Measurements from ENCODE around the gene TMC1. TPM values are rescaled to one million over a fixed set of nuclear protein-coding genes. Genes with fewer than 3 reads are reported as not detected.

TMC1 gene
- total and polyA plus RNA-seq, 2 of the 13 experiments (the other 11 are each of a cell fraction or from before 2014, with no cell fraction given), result 0.02 to 0.03 TPM

DNA sequence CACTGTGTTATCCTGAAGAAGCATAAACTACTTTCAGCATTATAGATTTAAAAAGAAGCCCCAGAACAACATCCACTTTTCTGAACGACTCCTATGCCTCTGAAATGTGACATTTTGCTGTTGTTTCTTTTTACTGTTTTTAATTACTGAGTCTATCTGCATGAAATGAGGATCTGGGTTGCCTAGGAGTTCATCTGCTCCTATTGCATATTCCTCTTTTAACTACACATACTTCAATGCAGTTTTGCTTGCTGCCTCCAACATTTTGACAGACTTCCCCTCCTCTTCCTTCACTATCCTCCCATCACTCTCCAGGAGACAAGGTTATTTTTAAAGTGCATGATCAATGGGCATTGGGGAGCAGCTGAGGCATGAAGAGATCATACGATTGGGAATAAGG lies 164.5 kb downstream of the TMC1 start:
- WGBS (ENCODE audit: low lambda C conversion rate), result 0% methylated on average over 2 of the region's 2 CpGs
- ChIA-PET CTCF (ENCODE audit: low intra/inter-chr PET ratio, low total read pairs) (no interaction called here), POLR2A (no interaction called here)
- ATAC-seq (no peak), FAIRE-seq (no peak), DNase-seq (ENCODE audit: low spot score) (no peak)
- Histone ChIP-seq H3K27ac (ENCODE audit: extremely low read length, insufficient read depth, low read length) (no peak overlapping the region), H3K9ac (ENCODE audit: insufficient read depth, low read depth, low read length) (no peak overlapping the region), H3K79me2 (ENCODE audit: insufficient read depth, low read length) (no peaks in the 10 kb centered on the region), H3K4me3 (replicated peaks in 1 of 3; ENCODE audit: insufficient read depth in 1 of 3, low read depth in 2 of 3, low read length in 3 of 3) (no peak overlapping the region), H3K27me3 (ENCODE audit: control insufficient read depth in 1 of 2, insufficient read depth in 2 of 2, low read length in 2 of 2) (no peaks in the 10 kb centered on the region), H3K9me3 (ENCODE audit: low read length) (no peaks in the 10 kb centered on the region), H3K36me3 (replicated peaks in 1 of 2; ENCODE audit: control insufficient read depth in 1 of 2, insufficient read depth in 2 of 2, low read length in 2 of 2) (no peaks in the 10 kb centered on the region), H3K4me2 (ENCODE audit: low read depth, low read length) (no peak overlapping the region), H2AFZ (ENCODE audit: low read length) (no peak overlapping the region), H4K20me1 (ENCODE audit: insufficient read depth, low read length) (no peaks in the 10 kb centered on the region), H3K4me1 (ENCODE audit: insufficient read depth, low read length) (no peaks in the 10 kb centered on the region)
- no peak for TF ChIP-seq HOXA7 (CRISPR knock-in tag; IDR thresholded peaks at IDR 0.05)
- TF ChIP-seq HNRNPUL1 (IDR thresholded peaks at IDR 0.05; ENCODE audit: low read depth, low read length), result no peak
- no peak for TF ChIP-seq RBM22 (optimal IDR thresholded peaks at IDR 0.05; ENCODE audit: low read length)
- TF ChIP-seq, protein P1, sequence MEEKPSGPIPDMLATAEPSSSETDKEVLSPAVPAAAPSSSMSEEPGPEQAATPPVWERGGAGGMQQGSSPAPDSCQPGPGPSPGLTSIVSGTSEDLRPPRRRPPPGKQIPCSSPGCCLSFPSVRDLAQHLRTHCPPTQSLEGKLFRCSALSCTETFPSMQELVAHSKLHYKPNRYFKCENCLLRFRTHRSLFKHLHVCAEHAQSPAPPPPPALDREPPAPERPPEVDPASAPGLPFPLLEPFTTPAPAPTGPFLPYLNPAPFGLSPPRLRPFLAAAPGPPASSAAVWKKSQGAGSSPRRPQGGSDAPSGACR (CRISPR knock-in tag; IDR thresholded peaks at IDR 0.05), result no peak
- TF ChIP-seq MEIS1 (CRISPR knock-in tag; IDR thresholded peaks at IDR 0.05; ENCODE audit: borderline replicate concordance), result no peak
- no peak for TF ChIP-seq ZNF331 (CRISPR knock-in tag; IDR thresholded peaks at IDR 0.05)
- no peak for TF ChIP-seq ZBTB20 (CRISPR knock-in tag; IDR thresholded peaks at IDR 0.05; ENCODE audit: borderline replicate concordance, low read depth)
- intact Hi-C loops (cut with micrococcal nuclease; ENCODE audit: unreplicated experiment) (no loop called here), in situ Hi-C loops (cut with HindIII; ENCODE audit: extremely low pct_ligation_motif_present, low pct_unique_long_range_greater_than_20kb) (no loop called here)
- BruUV-seq (replicated peaks), result no TSS peak

DNA sequence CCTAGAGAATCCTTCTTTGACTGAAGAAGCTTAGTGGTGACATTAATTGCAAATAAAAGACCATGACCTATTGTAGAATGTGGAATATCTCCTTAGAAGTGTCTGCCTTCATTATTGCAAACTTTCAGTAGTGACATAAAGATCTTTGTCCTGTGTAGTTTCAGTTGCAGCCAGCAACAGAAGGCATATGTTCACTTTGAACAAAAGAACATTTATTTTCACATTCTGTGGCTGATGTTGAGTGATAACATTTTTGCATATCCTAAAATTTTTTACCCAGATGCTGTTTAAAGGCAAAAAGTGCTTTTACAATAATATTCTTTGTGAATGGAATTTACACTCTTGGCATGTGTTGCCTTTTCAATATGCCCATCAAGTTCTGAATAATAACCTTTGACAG lies 165.9 kb downstream of the TMC1 start:
- no peak for ATAC-seq
- intact Hi-C loops (cut with micrococcal nuclease; ENCODE audit: unreplicated experiment), result no loop called here
- no peak for DNase-seq (ENCODE audit: low spot score)
- Histone ChIP-seq H3K27me3 (ENCODE audit: control insufficient read depth in 1 of 2, insufficient read depth in 2 of 2, low read length in 2 of 2) (no peaks in the 10 kb centered on the region), H3K4me3 (replicated peaks in 1 of 3; ENCODE audit: insufficient read depth in 1 of 3, low read depth in 2 of 3, low read length in 3 of 3) (no peak overlapping the region), H3K9ac (ENCODE audit: insufficient read depth, low read depth, low read length) (no peak overlapping the region), H2AFZ (ENCODE audit: low read length) (no peak overlapping the region), H4K20me1 (ENCODE audit: insufficient read depth, low read length) (no peaks in the 10 kb centered on the region), H3K36me3 (replicated peaks in 1 of 2; ENCODE audit: control insufficient read depth in 1 of 2, insufficient read depth in 2 of 2, low read length in 2 of 2) (no peaks in the 10 kb centered on the region), H3K9me3 (ENCODE audit: low read length) (no peaks in the 10 kb centered on the region), H3K79me2 (ENCODE audit: insufficient read depth, low read length) (no peaks in the 10 kb centered on the region), H3K4me2 (ENCODE audit: low read depth, low read length) (no peak overlapping the region), H3K27ac (ENCODE audit: extremely low read length, insufficient read depth, low read length) (no peak overlapping the region), H3K4me1 (ENCODE audit: insufficient read depth, low read length) (no peaks in the 10 kb centered on the region)
- BruUV-seq (replicated peaks), result no TSS peak
- FAIRE-seq, result no peak
- CTCF ChIA-PET (ENCODE audit: low intra/inter-chr PET ratio, low total read pairs), result no interaction called here
- TF ChIP-seq TGIF2 (CRISPR knock-in tag; IDR thresholded peaks at IDR 0.05) (no peak), NFATC3 (CRISPR knock-in tag; IDR thresholded peaks at IDR 0.05) (no peak), ZNF33B (CRISPR knock-in tag; IDR thresholded peaks at IDR 0.05) (no peak), LCORL (IDR thresholded peaks at IDR 0.05) (no peak), LCORL (CRISPR knock-in tag; IDR thresholded peaks at IDR 0.05) (no peak), ATRX (CRISPR knock-in tag; IDR thresholded peaks at IDR 0.05; ENCODE audit: borderline replicate concordance) (no peak), MAFK (conservative IDR thresholded peaks at IDR 0.05 in 1 of 2, IDR thresholded peaks at IDR 0.05 in 1 of 2; ENCODE audit: low read length in 2 of 2) (no peak), ZNF549 (CRISPR knock-in tag; IDR thresholded peaks at IDR 0.05) (no peak), EHMT2 (IDR thresholded peaks at IDR 0.05; ENCODE audit: borderline replicate concordance, low read depth, low read length) (no peak), ELF4 (CRISPR knock-in tag; IDR thresholded peaks at IDR 0.05; ENCODE audit: borderline replicate concordance) (no peak)
- TF ChIP-seq, protein P2, sequence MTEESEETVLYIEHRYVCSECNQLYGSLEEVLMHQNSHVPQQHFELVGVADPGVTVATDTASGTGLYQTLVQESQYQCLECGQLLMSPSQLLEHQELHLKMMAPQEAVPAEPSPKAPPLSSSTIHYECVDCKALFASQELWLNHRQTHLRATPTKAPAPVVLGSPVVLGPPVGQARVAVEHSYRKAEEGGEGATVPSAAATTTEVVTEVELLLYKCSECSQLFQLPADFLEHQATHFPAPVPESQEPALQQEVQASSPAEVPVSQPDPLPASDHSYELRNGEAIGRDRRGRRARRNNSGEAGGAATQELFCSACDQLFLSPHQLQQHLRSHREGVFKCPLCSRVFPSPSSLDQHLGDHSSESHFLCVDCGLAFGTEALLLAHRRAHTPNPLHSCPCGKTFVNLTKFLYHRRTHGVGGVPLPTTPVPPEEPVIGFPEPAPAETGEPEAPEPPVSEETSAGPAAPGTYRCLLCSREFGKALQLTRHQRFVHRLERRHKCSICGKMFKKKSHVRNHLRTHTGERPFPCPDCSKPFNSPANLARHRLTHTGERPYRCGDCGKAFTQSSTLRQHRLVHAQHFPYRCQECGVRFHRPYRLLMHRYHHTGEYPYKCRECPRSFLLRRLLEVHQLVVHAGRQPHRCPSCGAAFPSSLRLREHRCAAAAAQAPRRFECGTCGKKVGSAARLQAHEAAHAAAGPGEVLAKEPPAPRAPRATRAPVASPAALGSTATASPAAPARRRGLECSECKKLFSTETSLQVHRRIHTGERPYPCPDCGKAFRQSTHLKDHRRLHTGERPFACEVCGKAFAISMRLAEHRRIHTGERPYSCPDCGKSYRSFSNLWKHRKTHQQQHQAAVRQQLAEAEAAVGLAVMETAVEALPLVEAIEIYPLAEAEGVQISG (CRISPR knock-in tag; IDR thresholded peaks at IDR 0.05), result no peak
- POLR2A ChIA-PET, result no interaction called here
- in situ Hi-C loops (cut with HindIII; ENCODE audit: extremely low pct_ligation_motif_present, low pct_unique_long_range_greater_than_20kb), result no loop called here

All from HepG2 (cell line).